DND-41 (cell line): ENCODE data around the gene PIAS1.

Experiments
- CTCF ChIP-seq: IDR thresholded peaks from 2 replicates; pipeline ENCODE4 v1.5.1; 2012; ENCODE audit warnings: borderline replicate concordance, low read length, moderate library complexity, mild to moderate bottlenecking; ENCODE audit not compliant: poor library complexity, severe bottlenecking; ENCODE audit errors: extremely low read depth
- EZH2 ChIP-seq: IDR thresholded peaks from 3 replicates; pipeline ENCODE4 v1.6.1; 2012; ENCODE audit warnings: borderline replicate concordance, low read depth, mild to moderate bottlenecking, moderate library complexity, low read length, inconsistent platforms; ENCODE audit not compliant: severe bottlenecking

- no peak for TF ChIP-seq CTCF
- no peak for TF ChIP-seq EZH2
These were observed 133.4 kb downstream of the PIAS1 start for GRCh38 chr15:68187559-68187958.
